Activated T-cell treated with anti-CD3 and anti-CD28 coated beads for 48 hours (primary cell): ENCODE data around the gene ARFGEF2.
"Not testable (repeated sequence)": the region's sequence is repeated elsewhere in the genome, so short reads cannot be mapped to it uniquely, and the experiment has no call there.

Source experiments
- DNase-seq: peaks from one replicate; pipeline ENCODE4 v3.0.0-alpha.2; 2020; ENCODE audit warnings: low read depth

Gene ARFGEF2

DNA sequence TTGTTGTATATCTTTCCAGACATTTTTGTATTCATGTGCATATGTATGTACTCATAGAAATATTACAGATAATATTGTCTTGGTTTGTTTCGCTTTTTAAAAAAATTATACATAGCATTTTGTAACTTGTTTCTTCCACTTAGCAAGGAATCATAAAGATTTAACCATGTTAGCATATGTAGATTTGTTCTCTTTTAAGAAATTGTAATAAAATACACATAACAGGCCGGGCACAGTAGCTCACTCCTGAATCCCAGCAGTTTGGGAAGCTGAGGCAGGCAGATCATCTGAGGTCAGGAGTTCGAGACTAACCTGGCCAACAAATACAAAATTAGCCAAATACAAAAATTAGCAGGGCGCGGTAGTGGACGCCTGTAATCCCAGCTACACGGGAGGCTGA, 80.2 kb downstream of the ARFGEF2 start:
- DNase-seq: no peak

DNA sequence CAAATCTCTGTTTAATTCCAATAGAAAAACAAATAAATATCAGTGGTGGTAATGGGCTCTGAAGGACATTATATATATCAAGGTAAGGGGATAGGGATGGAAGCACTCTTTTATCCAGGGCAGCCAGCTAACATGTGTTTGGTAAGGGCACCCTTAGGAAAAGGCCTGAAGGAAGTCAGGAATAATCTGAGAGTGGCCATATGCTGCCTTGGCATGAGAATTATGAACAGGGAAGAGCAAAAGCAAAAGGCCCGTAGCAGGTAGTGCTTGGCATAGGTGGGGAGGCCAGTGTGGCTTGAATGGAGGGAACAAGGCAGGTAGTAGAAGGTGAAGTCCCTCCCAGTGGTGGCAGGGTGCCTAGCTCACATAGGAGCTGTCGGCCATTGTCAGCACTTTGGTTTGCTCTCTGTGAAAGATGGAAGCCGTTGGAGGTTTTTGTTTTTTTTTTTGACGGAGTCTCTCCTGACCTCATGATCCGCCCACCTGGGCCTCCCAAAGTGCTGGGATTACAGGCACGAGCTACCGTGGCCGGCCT, 85.0 kb downstream of the ARFGEF2 start:
- DNase-seq: no peak

DNA sequence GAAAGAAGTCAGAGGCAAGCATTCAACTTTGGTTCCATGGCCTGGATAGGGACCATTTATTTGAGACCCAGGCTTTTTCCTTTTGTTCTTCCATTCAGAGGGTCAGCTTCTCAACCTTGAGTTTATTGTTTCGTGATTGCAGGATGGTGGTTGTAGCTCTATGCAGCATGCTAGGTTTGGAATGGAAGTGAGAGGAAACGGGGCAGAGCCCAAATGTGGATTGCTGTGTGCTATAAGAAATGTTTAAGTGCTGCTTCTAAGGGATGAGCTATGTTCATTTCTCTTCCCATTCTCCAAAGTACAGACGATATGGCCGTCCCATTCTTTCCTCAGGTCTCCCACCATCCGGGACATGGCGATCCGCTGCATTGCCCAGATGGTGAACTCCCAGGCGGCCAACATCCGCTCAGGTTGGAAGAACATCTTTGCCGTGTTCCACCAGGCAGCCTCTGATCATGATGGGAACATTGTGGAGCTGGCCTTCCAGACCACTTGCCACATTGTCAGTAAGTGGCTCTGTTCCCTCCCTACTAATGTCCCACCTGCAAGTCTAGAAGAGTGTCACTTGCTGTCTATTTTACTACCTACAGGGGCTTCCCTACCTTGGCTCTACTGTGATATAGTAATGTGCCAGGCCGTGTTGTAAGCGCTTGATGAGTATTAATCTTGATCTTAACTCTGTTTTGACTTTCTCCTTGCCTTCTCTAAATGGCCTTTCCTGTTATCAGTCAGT, 88.6 kb downstream of the ARFGEF2 start:
- no peak for DNase-seq

DNA sequence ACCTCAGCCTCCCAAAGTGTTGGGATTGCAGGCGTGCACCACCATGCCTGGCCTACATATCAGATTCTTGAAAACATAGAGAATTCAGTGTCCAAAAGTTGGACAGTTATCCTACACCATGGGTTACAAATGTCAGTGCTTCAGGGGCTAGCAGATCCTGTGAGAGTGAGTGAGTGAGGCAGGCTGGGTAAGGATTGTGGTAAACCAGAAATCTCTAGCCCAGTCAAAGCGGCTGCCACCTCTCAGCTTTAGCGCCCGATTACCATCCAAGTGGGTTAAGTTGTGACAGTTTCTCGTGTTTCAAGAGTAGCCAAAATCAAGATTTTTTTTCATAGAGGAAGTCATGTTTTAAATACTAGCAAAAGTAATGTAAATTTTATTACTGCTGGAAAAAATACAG, 102.7 kb downstream of the ARFGEF2 start:
- DNase-seq: no peak

DNA sequence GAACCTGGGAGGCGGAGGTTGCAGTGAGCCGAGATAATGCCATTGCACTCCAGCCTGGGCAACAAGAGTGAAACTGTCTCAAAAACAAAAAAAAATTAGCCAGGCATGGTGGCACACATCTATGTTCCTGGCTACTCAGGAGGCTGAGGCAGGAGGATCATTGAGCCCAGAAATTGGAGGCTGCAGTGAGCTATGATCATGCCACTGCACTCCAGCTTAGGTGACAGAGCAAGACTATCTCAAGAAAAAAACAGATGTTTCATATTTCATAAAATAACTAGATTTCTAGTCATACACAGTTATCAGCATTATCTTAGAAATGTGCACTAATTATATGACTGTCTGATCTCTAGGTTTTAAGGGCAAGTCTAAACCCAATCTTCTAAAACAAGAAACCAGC, 106.7 kb downstream of the ARFGEF2 start:
- DNase-seq: not testable (repeated sequence)

DNA sequence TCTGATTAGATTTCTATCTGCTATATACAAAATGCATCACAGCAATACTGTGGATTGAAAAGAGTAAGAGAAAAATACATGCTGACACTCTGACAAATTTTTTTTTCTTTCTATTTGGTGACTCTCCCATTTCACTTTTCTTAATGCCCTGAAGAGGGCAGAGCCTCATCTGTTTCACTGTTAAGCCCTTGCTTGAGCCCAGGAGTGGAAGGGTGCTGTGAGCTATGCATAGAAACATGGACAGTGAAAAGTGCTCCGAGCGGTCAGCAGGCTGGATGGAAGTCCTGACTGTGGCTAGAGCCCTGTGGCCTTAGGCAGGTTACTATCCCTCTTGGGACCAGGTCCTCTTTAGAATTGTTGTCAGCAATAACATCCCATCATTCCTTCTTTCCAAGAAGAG, 107.2 kb downstream of the ARFGEF2 start:
- DNase-seq: no peak

DNA sequence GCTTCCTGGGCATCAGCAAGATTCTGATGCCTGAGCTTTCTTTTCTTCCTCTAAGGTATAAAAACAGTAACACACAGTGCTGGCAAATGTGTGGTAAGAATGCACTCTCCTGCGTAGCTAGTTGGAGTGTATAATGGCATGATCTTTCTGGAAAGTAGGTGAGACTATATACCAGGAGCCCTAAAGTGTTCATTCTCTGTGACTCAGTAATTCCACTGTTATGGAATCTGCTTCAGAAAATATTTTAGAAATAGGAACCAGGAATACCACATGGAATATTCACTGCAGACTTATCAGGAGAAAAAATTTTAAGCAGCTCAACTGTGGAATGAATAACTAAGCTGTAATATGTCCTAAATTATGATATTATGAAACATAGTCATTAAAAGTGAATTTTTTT, 107.7 kb downstream of the ARFGEF2 start:
- DNase-seq: no peak

DNA sequence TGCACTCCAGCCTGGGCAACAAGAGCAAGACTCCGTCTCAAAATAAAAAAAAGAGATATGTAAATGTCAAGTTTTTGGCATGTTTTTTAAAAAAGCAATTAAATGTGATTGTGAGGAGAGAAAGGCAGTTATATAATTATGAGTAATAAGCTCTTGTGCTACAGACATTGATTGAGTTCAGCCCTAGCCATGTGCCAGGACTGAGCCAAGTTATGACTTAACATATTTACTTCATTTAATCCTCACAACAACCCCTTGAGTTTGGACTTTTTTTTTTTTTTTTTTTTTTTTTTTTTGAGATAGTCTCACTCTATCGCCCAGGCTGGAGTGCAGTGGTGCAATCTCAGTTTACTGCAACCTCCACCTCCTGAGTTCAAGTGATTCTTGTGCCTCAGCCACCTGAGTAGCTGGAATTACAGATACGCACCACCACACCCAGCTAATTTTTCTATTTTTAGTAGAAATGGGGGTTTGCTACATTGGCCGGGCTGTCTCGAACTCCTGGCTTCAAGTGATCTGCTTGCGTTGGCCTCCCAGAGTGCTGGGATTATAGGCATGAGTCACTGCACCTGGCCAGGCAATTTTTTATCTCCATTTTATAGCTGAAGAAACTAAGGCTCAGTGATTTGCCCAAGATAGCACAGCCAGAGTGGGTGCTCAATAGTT, 109.6 kb downstream of the ARFGEF2 start:
- DNase-seq: no peak

DNA sequence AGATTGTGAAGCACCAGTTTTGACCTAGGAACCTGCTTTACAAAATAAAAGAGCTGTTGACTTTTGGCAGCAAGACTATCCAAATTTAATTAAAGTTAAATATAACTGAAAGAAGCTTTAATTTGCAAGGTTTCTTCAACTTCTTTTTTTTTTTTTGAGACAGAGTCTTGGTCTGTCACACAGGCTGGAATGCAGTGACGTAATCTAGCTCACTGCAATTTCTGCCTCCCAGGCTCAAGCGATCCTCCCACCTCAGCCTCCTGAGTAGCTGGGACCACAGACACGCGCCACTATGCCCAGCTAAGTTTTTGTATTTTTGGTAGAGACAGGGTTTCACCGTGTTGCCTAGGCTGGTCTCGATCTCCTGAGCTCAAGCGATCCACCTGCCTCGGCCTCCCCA, 110.9 kb downstream of the ARFGEF2 start:
- no peak for DNase-seq

DNA sequence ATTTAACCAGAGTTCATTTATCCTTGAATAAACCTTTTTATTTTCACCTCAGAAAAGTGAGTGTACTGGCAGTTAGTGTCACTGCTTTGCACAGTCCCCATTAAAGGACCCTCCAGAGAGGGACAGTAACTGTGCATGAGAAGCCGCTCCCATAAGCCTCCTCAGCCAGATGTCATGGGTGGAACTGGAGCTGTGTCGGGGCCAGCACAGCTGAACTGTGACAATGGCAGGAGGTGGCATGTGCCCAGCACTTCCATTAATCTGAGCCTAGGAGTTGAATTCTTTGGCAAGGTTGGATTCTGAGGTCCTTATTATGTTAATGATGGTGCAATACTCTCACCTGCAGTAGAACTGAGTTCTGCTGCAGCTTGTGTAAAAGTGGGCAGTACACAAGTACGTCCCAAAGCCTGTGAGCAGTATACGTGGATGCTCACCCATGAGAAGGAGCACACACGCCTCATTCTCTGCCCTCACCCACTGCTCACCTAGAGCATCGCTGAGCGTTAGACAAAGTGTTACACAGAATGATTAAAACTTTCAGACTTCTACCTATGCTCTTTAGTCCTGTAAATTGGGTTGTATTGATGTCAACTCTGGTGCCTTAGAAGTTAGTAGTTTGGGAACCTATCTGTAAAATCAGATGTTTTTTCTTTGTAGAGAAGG, 112.7 kb downstream of the ARFGEF2 start:
- DNase-seq: no peak

DNA sequence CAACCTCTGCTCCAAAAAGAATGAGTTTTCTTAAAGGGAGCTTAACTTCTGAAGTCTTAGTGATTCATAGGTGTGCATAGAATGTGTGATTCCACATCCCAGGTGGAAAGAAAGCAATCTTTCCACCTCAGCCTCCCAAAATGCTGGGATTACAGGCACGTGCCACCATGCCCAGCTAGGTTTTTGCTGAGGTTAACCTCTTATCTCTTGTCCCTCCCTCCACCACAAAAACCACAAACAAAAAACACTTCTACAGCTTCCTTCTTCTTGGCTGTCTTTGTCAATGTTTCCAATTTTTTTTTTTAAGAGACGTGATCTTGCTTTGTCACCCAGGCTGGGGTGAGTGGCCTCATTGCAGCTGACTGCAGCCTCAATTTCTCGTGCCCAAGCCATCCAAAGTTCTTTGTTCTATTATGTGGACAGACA, 116.5 kb downstream of the ARFGEF2 start:
- DNase-seq: no peak

DNA sequence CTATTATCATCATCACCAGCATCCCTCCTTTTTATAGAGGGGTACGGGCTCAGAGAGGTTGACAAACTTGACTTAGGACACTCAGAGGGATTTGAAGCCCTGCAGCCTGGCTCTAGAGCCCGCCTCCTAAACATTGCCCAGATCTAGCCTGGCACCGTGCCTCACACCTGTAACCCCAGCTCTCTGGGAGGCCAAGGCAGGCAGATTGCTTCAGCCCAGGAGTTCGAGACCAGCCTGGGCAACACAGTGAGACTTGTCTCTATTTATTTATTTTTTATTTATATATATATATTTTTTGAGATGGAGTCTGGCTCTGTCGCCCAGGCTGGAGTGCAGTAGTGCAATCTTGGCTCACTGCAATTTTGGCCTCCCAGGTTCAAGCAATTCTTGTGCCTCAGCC, 118.3 kb downstream of the ARFGEF2 start:
- DNase-seq: no peak

DNA sequence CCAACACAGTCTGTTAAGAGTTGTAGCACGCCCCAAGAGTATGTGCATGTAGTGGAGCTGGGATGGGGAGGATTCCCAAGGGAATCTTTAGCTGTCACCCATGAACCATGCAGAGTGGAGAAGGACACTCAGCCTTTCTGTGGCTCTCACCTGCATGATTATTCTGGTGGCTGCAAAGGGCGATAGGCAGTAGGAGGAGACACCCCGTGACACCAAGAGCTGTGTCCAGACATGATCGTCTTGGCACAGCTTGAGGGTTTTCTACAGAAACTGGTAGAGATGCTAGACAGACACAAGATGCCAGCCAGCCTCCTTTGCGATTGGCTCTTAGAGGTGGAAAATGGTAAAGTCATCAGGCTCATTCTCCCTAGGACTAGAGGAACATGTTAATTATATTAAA, 121.5 kb downstream of the ARFGEF2 start:
- DNase-seq: no peak

DNA sequence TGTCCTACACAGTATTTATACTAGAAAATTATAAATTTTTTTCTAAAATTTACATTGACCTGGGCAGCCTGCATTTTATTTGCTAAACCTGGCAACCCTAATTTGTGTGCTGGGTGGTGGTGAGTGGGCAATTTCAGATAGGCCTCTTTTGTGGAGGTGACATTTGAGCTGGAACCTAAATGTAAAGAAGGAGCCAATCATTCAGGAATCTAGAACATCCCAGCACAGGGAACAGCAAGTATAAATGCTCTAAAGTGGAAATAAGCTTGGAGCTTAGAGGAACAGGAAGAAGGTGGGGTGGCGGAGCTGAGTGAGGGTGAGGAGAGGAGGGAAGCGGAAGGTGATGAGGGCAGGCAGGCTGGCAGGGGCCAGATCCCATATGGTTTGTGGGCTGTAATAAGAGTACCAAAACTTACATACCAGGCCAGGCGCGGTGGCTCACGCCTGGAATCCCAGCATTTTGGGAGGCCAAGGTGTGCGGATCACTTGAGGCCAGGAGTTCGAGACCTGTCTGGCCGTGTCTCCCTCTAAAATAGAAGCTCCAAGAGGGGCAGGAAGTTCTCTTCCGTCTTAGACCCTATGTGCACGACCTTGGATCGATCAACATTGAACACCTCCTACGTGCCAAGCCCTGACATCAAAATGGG, 124.1 kb downstream of the ARFGEF2 start:
- DNase-seq: peak; percentile 19

DNA sequence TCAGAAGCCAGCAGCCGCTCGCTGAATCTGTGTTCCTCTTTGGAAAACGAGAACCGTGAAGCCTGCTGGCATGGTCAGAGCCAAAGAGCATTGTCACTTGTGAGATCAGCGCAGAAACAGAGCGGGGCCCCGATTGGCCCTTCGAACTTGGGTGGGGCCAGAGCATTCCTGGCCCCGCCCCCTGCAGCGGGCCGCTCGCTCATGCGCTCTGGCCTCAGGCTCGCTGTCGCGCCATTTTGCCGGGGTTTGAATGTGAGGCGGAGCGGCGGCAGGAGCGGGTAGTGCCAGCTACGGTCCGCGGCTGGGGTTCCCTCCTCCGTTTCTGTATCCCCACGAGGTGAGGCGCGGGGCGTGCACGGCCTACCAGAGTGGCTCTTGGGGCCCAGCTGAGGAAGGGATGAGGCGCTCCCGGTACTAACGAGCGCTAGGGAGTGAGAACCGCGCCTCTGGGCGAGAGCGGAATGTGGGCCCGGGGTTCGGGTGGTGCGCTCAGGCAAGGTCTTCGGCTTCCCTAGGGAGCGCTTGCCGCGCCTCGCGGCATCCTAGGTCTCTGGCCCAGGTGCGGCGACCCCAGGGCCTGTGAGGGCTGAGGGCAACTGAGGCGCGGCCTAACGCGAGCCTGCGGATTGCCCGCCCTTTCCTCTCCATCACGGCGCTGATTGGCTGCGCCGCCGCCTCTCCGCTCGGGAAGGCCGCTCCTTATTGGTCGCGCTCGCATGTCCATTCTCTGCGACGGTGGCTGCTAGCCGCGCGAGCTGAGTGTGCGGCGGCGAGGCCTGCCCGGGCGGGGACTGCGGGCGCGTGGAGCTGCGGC, 124.8 kb downstream of the ARFGEF2 start, which contains the start of gene CSE1L:
TSS of gene CSE1L (plus strand) at position 226 of the 814 bp plus-strand sequence. CDS start 12,152 bp downstream, outside the sequence.
- peak; percentile 96 for DNase-seq

DNA sequence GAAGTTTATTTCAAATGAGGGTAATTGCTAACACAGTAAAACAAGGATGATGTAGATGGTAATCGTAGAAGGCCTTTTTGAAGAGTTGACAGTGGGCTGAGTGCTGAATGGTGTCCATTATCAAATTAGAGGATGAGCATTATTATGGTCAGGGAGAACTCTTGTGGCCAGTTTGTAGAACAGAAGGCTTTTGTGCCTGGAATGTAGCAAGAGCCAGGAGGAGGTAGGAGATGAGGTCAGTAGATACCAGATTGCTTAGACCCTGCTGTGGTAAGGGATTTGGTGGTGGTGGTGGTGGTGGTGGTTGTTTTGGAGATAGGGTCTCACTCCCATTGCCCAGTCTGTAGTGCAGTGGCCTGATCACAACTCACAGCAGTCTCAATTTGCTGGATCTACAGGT, 130.8 kb downstream of the ARFGEF2 start:
- no peak for DNase-seq

DNA sequence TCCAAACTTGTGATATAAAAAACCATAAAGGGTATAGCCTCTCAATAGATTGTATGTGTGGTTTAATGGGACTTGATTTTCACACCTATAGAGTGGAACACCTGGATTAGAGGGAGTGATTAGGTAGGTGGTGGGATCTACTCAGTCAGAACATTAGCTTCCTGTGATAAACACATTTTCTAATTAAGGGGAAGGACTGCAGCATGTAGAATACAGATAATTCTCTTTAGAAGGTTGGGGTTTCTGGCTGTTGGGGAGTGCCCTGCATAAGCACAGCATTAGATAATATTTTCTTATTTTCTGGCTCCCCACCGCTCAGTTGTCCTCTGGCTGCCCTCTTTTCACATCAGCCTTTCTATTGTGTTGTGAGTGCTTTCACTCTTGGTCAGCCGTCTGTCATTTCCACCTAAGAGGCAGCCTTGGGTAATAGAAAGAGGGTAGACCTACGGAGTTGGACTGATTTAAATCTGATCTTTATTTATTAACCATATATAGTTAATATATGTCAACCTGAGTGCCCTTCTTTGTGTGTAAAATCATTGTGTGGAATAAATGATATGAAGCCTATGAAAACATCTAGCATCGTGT, 132.6 kb downstream of the ARFGEF2 start:
- DNase-seq: no peak

DNA sequence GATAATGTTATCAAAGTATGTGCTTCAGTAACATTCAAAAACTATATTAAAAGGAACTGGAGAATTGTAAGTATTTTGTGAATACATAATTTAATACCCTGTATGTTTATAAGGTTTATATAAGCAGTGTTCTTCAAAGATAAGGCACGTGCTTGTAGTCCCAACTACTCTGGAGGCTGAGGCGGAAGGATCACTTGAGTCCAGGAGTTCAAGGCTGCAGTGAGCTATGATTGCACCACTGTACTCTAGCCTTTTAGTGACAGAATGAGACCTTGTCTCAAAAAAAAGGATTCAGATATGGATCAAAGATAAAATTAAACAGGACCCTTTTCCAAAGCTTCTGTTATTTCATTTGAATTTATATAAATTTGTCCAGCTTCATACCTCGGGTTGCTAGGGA, 141.8 kb downstream of the ARFGEF2 start:
- DNase-seq: no peak

DNA sequence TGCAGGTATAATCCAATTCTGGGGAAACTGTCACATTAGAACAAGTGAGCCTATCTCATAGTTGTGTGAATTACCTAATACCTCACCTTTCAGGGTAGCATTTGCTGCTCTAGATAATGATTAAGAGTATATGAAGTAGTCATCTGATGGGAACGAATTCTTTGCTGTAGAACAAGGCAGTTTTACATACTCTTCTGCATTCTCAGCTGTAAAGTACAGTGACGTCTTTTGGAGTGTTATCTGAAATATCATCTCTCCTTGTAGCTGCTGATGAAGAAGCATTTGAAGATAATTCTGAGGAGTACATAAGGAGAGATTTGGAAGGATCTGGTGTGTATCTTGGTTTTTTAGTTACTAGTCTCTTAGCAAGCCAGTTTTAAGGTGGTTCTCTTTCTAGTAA, 153.0 kb downstream of the ARFGEF2 start:
- no peak for DNase-seq

DNA sequence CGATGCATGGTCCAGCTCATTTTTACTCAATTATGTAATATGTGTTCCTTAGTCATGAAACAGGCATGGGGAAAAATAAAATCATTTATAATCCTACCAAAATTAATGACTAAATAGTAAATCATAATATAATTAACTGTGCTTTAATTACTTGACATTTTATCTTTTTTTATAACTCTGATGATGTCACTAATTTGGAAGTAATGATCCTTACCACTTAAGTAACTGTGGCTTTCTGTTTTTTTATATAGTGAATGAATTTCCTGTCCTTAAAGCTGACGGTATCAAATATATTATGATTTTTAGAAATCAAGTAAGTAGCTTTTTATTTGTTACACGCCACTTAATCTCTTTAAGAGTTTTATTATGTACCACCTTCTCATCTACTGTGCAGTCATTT, 156.8 kb downstream of the ARFGEF2 start:
- DNase-seq: no peak

DNA sequence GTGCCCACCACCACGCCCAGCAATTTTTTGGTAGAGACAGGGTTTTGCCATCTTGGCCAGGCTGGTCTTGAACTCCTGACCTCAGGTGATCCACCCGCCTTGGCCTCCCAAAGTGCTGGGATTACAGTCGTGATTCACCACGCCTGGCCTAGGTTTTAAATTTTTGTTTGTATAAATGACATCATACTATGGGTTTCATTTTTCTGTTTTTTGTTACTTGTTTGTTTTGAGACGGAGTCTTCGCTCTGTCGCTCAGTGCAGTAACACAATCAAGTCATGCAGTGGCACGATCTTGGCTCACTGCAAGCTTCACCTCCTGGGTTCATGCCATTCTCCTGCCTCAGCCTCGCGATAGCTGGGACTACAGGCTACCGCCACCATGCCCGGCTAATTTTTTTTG, 160.8 kb downstream of the ARFGEF2 start:
- not testable (repeated sequence) for DNase-seq
